Fibroblast of lung (primary cell): Measurements from ENCODE around the gene CAMK2G.

ENCODE experiments used
- EZH2 ChIP-seq: IDR thresholded peaks from 2 replicates; pipeline ENCODE4 v1.5.1; 2012; ENCODE audit warnings: low read length, control low read depth, mild to moderate bottlenecking; ENCODE audit errors: missing control alignments
- TF ChIP-seq, protein P1 (sequence below), 2 donors: IDR thresholded peaks in 1 of 2; conservative IDR thresholded peaks in 1 of 2; 1 replicate in 1 of 2; 2 replicates in 1 of 2; pipeline ENCODE4 v1.5.1; 2011 to 2012; ENCODE audit warnings: low read length in 2 of 2, control low read depth in 1 of 2, inconsistent platforms in 1 of 2, low read depth in 1 of 2, mild to moderate bottlenecking in 1 of 2

DNA sequence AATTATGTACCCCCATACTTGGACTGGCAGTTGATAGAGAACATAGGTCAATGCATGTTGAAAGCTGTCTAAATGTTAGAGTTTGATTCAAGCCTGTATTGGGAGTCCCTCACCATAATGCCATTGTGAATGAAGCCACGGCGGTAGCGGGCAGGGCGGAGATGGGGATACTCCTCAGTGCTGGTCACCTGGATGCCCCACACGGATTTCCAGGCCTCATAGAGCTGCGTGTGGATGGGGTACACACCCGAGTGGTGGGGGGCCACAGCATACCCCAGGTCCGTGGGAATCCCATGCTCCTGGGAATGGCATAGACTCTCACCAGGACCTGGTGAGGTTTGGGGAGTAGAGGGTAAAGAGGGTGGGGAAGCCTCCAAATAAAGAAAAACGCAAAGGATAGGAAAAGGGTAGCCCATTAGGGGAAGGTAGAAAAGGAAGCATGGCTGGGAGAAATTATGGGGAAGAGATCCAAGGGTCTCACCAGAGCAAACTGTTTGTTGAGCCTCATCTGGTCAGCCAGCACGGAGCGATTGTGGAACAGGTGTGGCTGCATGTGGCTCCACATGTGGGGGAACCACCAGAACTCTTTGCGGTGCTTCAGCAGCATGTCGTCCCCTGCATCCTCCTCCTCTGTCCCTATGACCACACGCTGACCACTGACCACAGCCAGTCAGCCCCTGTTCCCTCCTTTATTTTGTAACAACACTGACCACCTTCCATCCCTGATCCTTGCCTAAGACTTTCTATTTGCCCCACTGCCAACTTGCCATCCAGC, 68.0 kb downstream of the CAMK2G start:
- TF ChIP-seq, protein P1, sequence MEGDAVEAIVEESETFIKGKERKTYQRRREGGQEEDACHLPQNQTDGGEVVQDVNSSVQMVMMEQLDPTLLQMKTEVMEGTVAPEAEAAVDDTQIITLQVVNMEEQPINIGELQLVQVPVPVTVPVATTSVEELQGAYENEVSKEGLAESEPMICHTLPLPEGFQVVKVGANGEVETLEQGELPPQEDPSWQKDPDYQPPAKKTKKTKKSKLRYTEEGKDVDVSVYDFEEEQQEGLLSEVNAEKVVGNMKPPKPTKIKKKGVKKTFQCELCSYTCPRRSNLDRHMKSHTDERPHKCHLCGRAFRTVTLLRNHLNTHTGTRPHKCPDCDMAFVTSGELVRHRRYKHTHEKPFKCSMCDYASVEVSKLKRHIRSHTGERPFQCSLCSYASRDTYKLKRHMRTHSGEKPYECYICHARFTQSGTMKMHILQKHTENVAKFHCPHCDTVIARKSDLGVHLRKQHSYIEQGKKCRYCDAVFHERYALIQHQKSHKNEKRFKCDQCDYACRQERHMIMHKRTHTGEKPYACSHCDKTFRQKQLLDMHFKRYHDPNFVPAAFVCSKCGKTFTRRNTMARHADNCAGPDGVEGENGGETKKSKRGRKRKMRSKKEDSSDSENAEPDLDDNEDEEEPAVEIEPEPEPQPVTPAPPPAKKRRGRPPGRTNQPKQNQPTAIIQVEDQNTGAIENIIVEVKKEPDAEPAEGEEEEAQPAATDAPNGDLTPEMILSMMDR (conservative IDR thresholded peaks at IDR 0.05 in 1 of 2, IDR thresholded peaks at IDR 0.05 in 1 of 2; ENCODE audit: low read depth in 1 of 2, low read length in 2 of 2), result no peak
- no peak for TF ChIP-seq EZH2
